Measurements from ENCODE around the gene HOXD10.

The HOXD10 gene

GRCh38 chr2:176123411-176124109 is 7.0 kb downstream of the HOXD10 start:
- no peak for DNase-seq (ENCODE audit: low read depth)
- no peak overlapping the region for H3K4me3 ChIP-seq (ENCODE audit: low read length)
- TF ChIP-seq CTCF (IDR thresholded peaks at IDR 0.05; ENCODE audit: insufficient read depth, low read depth, low read length, missing control alignments) = no peak

DNA sequence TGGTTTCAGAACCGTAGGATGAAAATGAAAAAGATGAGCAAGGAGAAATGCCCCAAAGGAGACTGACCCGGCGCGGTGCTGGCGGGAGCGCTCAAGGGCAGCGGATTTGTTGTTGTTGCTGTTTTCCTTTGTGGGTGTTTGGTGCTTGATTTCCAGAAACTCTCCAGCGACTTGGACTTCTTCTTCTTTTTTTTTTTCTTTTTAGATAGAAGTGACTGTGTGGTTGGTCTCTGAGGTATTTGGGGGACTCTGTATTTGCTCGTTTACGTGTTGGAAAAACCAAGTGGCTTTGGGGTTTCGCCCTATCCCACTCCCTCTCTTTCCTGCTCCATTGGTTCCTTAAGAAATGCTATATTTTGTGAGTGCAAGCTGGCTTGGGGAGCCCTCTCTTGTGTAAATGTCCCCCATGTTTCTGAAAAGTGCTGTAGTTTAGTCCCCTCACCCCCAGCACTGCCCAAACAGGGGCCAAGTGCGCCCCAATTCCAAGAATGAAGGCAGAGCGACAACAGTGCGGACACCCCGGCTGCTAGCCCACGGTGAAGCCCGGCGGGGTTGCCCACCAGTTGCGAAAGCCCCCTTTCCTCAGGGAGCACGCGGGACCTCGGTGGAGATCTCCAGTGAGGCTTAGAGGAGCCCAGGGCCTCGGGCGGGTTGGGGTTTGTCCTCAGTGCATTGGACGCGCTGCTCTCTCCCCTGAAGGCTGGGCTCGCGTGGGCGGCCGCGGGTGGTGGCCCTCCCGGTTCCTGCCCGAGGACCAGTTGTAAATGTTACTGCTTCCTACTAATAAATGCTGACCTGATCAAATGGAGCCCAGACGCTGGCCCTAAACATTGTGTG is 7.8 kb downstream of the HOXD10 start:
- no peak overlapping the region for H3K4me3 ChIP-seq (ENCODE audit: low read length)
- TF ChIP-seq CTCF (IDR thresholded peaks at IDR 0.05; ENCODE audit: insufficient read depth, low read depth, low read length, missing control alignments) = no peak
- DNase-seq (ENCODE audit: low read depth) = no peak

- H3K4me3 ChIP-seq (ENCODE audit: low read length) = no peak overlapping the region
- no peak for TF ChIP-seq CTCF (IDR thresholded peaks at IDR 0.05; ENCODE audit: insufficient read depth, low read depth, low read length, missing control alignments)
- DNase-seq (ENCODE audit: low read depth) = no peak
Observed at GRCh38 chr2:176124947-176125771, 8.6 kb downstream of the HOXD10 start.

GRCh38 chr2:176125772-176126054 is 9.1 kb downstream of the HOXD10 start:
- no peak for DNase-seq (ENCODE audit: low read depth)
- no peak overlapping the region for H3K4me3 ChIP-seq (ENCODE audit: low read length)
- TF ChIP-seq CTCF (IDR thresholded peaks at IDR 0.05; ENCODE audit: insufficient read depth, low read depth, low read length, missing control alignments) = no peak

DNA sequence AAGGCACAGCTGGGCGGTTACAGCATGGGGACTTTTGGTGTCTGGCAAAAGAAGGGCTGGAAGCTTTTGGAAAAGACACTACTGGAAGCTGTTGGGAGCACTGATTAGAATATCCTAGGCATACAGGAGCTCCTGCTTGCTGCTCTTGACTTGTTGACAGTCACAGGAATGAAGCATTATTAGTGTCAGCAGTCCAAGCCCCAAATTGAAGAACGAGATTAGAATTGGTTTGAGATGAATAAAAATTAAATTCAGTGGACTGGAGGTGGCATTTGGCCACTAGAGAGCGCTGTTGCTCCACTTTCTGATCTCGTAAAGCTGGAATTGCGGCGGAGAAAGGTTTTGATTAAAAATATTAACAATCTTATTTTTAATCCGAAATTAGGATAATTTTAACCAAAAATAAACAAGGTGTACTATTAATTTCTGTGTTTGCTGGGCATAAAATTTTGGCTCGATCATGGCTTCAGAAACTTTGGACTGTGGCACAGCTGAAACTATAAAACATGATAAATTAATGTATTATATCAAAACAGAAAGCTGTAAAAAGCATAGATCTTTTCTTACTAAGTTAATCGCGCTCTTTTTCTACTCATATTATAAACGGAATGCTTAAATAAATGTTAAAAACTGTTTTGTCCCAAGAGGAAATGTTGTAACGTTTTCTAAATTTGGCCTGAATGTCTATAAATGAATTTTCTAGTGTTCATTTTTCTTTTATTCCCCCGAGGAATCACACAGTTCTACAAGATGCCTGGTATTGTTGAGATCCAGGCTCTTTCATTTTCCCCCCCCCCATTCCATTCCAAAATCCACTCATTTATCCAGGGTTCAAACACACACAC is 10.6 kb downstream of the HOXD10 start:
- TF ChIP-seq CTCF (IDR thresholded peaks at IDR 0.05; ENCODE audit: insufficient read depth, low read depth, low read length, missing control alignments) = peak; percentile 69
- no peak overlapping the region for H3K4me3 ChIP-seq (ENCODE audit: low read length)
- peak; percentile 61 for DNase-seq (ENCODE audit: low read depth)

DNA sequence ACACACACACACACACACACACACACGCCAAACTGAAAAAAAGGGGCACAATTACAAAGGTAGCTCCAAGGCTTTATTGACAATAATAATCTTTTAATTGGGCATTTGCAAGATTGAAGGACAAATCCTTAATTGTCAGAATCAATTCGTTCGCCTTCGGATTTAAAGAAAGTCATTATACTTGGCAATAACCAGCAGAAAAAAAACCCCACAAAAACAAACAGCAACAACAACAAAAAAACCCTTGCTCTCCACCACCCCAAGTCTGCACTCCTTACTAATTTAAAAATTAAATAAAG is 11.1 kb downstream of the HOXD10 start:
- no peak for DNase-seq (ENCODE audit: low read depth)
- no peak for TF ChIP-seq CTCF (IDR thresholded peaks at IDR 0.05; ENCODE audit: insufficient read depth, low read depth, low read length, missing control alignments)
- H3K4me3 ChIP-seq (ENCODE audit: low read length) = no peak overlapping the region

All from epithelial cell of esophagus (primary cell).